Ascending aorta (tissue), 2 donors: Measurements from ENCODE around the gene ZNF714. TPM values are rescaled to one million over a fixed set of nuclear protein-coding genes. Genes with fewer than 3 reads are reported as not detected.

Experiments used
- DNase-seq, 2 donors: peaks; one replicate each; pipeline ENCODE4 v3.0.0-alpha.2; 2019; ENCODE audit warnings: low spot score in 2 of 2
- H3K27ac ChIP-seq, 2 donors: fragments of 200-600 bp; sonication (generic); one replicate each; pipeline ENCODE4 v1.5.1; 2016 to 2017; ENCODE audit warnings: mild to moderate bottlenecking in 1 of 2
- H3K27me3 ChIP-seq: fragments of 200-600 bp; sonication (generic); one replicate; pipeline ENCODE4 v1.5.1; 2017
- H3K36me3 ChIP-seq, 2 donors: fragments of 200-600 bp; sonication (generic); one replicate each; pipeline ENCODE4 v1.5.1; 2016
- H3K4me1 ChIP-seq, 2 donors: fragments of 200-600 bp; sonication (generic); one replicate each; pipeline ENCODE4 v1.5.1; 2016 to 2017; ENCODE audit warnings: mild to moderate bottlenecking in 1 of 2
- H3K4me3 ChIP-seq, 2 donors: fragments of 200-600 bp; sonication (generic); one replicate each; pipeline ENCODE4 v1.5.1; 2016 to 2017; ENCODE audit warnings: mild to moderate bottlenecking in 1 of 2
- H3K9me3 ChIP-seq, 2 donors: fragments of 200-600 bp; sonication (generic); one replicate each; pipeline ENCODE4 v1.5.1; 2016
- intact Hi-C: fragments of 100-400 bp; cut with DNase I; formaldehyde crosslinking; loops from one replicate; pipeline ENCODE4 v1.15.1; 2023
- total RNA-seq: library from RNA; depleted of rRNA; stranded (reverse); fragments of >200 nt; gene quantifications from one replicate; pipeline ENCODE4 v1.1.0, GENCODE V29; 2016
- TF ChIP-seq, protein P1 (sequence below), 3 experiments: fragments of 200-600 bp in 2 of 3; fragments of 450-650 bp in 1 of 3; sonication (generic) in 2 of 3; IDR thresholded peaks; one replicate each; pipeline ENCODE4 v1.5.1; 2016 to 2019; ENCODE audit warnings: antibody characterized with exemption in 3 of 3, mild to moderate bottlenecking in 1 of 3, moderate library complexity in 1 of 3

The ZNF714 gene
- total RNA-seq, 1 donor from 2014 or later = 10.6 TPM

DNA sequence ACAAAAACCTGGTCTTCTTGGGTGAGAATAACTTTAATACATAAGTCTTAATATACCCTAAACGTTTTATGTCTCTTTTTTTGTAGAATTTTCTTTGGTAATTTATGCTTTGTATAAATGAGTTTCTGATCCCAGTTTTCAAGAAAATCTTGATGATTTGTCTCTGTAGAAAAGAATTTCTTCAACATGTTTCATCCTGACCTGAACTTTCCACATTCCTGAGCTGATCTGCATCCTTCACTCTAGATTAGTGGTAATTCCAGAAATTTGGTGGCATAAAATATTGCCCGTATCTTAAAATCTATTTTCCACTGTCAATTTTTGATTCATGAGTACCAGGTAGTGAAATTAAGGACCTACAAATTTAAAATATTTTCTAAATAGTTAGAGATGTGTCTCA is 16.3 kb downstream of the ZNF714 start:
- intact Hi-C loops = no loop called here
- no peak overlapping the region for H3K27ac ChIP-seq
- no peaks in the 10 kb centered on the region for H3K9me3 ChIP-seq
- TF ChIP-seq, protein P1, sequence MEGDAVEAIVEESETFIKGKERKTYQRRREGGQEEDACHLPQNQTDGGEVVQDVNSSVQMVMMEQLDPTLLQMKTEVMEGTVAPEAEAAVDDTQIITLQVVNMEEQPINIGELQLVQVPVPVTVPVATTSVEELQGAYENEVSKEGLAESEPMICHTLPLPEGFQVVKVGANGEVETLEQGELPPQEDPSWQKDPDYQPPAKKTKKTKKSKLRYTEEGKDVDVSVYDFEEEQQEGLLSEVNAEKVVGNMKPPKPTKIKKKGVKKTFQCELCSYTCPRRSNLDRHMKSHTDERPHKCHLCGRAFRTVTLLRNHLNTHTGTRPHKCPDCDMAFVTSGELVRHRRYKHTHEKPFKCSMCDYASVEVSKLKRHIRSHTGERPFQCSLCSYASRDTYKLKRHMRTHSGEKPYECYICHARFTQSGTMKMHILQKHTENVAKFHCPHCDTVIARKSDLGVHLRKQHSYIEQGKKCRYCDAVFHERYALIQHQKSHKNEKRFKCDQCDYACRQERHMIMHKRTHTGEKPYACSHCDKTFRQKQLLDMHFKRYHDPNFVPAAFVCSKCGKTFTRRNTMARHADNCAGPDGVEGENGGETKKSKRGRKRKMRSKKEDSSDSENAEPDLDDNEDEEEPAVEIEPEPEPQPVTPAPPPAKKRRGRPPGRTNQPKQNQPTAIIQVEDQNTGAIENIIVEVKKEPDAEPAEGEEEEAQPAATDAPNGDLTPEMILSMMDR (IDR thresholded peaks at IDR 0.05) = no peak
- no peaks in the 10 kb centered on the region for H3K36me3 ChIP-seq
- H3K4me1 ChIP-seq = no peaks in the 10 kb centered on the region
- no peaks in the 10 kb centered on the region for H3K27me3 ChIP-seq
- no peak for DNase-seq
- H3K4me3 ChIP-seq = no peak overlapping the region

DNA sequence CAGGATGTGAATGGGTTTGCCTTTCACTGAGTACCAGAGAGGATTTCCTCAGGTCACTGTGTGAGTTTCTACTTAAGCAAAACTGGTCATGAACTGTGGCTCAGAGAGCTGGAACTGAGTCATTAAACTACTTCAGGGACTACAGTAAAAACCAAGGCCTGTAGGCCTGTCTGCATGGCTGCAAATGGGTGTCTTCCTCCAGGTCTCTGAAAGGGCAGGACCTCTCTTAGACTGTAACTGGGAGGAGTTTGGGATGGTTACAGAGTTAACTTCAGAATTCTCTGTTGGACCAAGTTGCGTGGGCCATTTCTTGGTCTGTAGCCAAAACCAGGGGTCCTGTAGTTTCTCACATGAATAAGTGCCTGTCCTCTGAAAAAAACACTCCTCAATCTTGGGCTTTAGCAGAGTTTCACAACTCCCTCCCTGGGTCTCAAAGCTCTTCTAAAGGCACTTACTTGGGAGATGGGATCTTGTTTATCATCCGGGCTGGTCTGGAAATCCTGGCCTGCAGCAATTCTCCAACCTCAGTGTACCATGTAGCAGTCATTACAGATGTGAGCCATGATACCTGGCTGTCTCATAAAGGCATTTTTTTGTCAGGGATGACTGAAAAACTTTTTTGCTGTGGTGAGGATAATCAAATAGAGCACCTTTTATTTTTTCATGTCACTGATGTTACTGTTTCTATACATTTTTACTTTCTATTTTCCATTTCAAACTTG is 19.7 kb downstream of the ZNF714 start:
- TF ChIP-seq, protein P1 (IDR thresholded peaks at IDR 0.05) = no peak
- Histone ChIP-seq H3K9me3 (no peaks in the 10 kb centered on the region), H3K27me3 (no peaks in the 10 kb centered on the region), H3K36me3 (no peaks in the 10 kb centered on the region), H3K4me1 (no peaks in the 10 kb centered on the region), H3K4me3 (no peak overlapping the region), H3K27ac (no peak overlapping the region)
- intact Hi-C loops = no loop called here
- DNase-seq = no peak

DNA sequence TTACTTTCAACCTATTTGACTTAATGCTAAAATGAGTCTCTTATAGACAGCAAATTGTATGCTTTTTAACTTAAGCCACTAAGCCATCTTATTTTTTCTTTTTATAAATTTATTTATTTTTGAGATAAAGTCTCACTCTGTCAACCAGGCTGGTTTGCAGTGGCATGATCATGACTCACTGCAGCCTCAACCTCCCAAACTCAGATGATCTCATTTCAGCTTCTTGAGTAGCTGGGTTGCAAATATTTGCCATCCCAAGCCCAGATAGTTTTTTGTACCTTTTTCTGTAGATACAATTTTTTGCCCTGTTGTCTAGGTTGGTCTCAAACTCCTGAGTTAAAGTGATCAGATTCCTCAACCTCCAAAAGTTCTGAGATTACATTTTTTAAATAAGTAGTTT is 27.1 kb downstream of the ZNF714 start:
- TF ChIP-seq, protein P1 (IDR thresholded peaks at IDR 0.05) = no peak
- H3K36me3 ChIP-seq = no peaks in the 10 kb centered on the region
- no peaks in the 10 kb centered on the region for H3K27me3 ChIP-seq
- DNase-seq = no peak
- no peak overlapping the region for H3K27ac ChIP-seq
- no peak overlapping the region for H3K4me3 ChIP-seq
- intact Hi-C loops = no loop called here
- peaks cover 0 to 11% of the 10 kb centered on the region in 2 donors for H3K9me3 ChIP-seq
- H3K4me1 ChIP-seq = no peaks in the 10 kb centered on the region

DNA sequence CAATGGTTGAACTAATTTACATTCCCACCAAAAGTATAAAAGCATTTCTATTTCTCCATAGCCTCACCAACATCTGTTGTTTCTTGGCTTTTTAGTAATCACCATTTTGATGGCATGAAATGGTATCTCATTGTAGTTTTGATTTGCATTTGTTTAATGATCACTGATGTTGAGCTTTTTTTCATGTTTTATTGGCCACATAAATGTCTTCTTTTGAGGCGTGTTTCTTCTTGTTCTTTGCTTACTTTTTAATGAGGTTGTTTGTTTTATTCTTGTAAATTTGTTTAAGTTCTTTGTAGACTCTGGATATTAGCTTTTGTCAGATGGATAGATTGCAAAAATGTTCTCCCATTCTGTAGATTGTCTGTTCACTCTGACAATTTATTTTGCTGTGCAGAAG is 28.2 kb downstream of the ZNF714 start:
- H3K27me3 ChIP-seq = no peaks in the 10 kb centered on the region
- H3K9me3 ChIP-seq = peaks cover 0 to 19% of the 10 kb centered on the region in 2 donors
- no peaks in the 10 kb centered on the region for H3K4me1 ChIP-seq
- H3K4me3 ChIP-seq = no peak overlapping the region
- no peaks in the 10 kb centered on the region for H3K36me3 ChIP-seq
- no peak for DNase-seq
- intact Hi-C loops = no loop called here
- H3K27ac ChIP-seq = no peak overlapping the region
- TF ChIP-seq, protein P1 (IDR thresholded peaks at IDR 0.05) = no peak

DNA sequence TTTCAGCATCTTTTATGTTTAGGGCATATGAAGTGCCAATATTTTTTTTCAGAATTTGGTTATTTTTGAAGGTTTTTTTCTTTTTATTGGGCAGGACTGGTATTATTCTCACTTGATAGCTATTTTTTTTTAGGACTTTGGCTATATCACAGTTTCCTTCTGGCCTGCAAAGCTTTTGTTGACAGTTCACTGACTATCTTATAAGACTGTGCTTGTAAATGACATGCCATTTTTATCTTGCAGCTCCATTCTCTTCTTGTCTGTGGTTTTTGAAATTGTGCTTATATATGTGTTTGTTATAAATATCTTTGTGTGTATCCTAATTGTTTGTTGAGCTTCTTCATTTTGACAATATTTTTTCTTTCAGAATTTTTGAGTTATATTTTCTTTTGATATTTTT is 33.4 kb downstream of the ZNF714 start:
- Histone ChIP-seq H3K4me1 (no peaks in the 10 kb centered on the region), H3K36me3 (peaks cover 14 to 15% of the 10 kb centered on the region in 2 donors), H3K27ac (no peak overlapping the region), H3K27me3 (no peaks in the 10 kb centered on the region), H3K9me3 (peaks cover 0 to 28% of the 10 kb centered on the region in 2 donors), H3K4me3 (no peak overlapping the region)
- intact Hi-C loops = no loop called here
- DNase-seq = no peak
- TF ChIP-seq, protein P1 (IDR thresholded peaks at IDR 0.05) = no peak
